ENCODE measurements around the gene BBS1.

- TF ChIP-seq CTCF (conservative IDR thresholded peaks at IDR 0.05) (no peak), EZH2 (IDR thresholded peaks at IDR 0.05; ENCODE audit: low read depth) (no peak)
These were observed 40.4 kb upstream of the BBS1 start for GRCh38 chr11:66470015-66470414.

Measured in PC-9 (cell line).